GM19328 (cell line): ENCODE data around the gene STXBP1.
A peak's percentile ranks its signal among the peaks of the same experiment; 100 is the strongest.

ENCODE experiments used
- ATAC-seq: cut with Tn5 transposase; IDR thresholded peaks from one replicate; pipeline ENCODE4 v1.9.1; 2021; ENCODE audit warnings: mild to moderate bottlenecking, moderate library complexity; ENCODE audit not compliant: unreplicated experiment

Gene STXBP1

GRCh38 chr9:127731938-127732337, 119.9 kb downstream of the STXBP1 start:
- ATAC-seq: no peak

- no peak for ATAC-seq
These were observed 120.4 kb downstream of the STXBP1 start for GRCh38 chr9:127732444-127732843.

- no peak for ATAC-seq
These were observed 121.5 kb downstream of the STXBP1 start for GRCh38 chr9:127733614-127734013.

- ATAC-seq: no peak
These were observed 122.2 kb downstream of the STXBP1 start for GRCh38 chr9:127734247-127734746.

GRCh38 chr9:127734747-127735529, 122.9 kb downstream of the STXBP1 start, which contains the start of gene TOR2A:
Gene TOR2A (minus strand): TSS chr9:127735294. CDS start chr9:127735270, 24 bp downstream.
- peak; percentile 87 for ATAC-seq

- peak; percentile 13 for ATAC-seq
These were observed 123.6 kb downstream of the STXBP1 start for GRCh38 chr9:127735530-127736185.

GRCh38 chr9:127738666-127739065, 126.6 kb downstream of the STXBP1 start:
- no peak for ATAC-seq

GRCh38 chr9:127739614-127740330, 127.7 kb downstream of the STXBP1 start:
- ATAC-seq: no peak

GRCh38 chr9:127741831-127742434, 129.9 kb downstream of the STXBP1 start:
- ATAC-seq: no peak
